Measurements from ENCODE around the gene RETREG3.
"Not testable (repeated sequence)": the region's sequence is repeated elsewhere in the genome, so short reads cannot be mapped to it uniquely, and the experiment has no call there.

The RETREG3 gene

DNA sequence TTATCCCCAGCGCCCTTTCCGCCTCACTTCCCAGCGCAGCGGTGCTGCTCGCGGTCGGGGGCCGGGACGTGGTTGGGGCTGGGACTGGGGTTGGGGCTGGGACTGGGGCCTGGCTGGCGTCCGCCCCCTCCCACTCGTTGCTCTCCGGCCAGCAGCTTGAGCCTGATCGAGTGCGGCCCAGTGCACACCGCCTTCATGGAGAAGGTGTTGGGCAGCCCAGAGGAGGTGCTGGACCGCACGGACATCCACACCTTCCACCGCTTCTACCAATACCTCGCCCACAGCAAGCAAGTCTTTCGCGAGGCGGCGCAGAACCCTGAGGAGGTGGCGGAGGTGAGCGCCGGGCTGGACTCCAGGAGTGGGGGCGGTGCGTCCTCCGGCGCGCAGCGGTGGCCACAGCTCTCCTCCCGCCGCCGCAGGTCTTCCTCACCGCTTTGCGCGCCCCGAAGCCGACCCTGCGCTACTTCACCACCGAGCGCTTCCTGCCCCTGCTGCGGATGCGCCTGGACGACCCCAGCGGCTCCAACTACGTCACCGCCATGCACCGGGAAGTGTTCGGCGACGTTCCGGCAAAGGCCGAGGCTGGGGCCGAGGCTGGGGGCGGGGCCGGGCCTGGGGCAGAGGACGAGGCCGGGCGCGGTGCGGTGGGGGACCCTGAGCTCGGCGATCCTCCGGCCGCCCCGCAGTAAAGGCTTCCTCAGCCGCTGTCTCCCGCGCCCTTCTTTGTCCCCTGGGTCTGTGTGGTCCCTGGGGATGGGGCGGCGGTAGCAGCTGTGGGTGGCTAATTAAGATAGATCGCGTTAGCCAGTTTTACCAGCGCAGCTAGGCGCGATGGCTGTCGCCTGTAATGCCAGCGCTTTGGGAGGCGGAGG, 54.7 kb downstream of the RETREG3 start:
- DNase-seq (ENCODE audit: low read depth in 2 of 3, low spot score in 2 of 3): peak in 1 of 3 experiments; percentile 69

DNA sequence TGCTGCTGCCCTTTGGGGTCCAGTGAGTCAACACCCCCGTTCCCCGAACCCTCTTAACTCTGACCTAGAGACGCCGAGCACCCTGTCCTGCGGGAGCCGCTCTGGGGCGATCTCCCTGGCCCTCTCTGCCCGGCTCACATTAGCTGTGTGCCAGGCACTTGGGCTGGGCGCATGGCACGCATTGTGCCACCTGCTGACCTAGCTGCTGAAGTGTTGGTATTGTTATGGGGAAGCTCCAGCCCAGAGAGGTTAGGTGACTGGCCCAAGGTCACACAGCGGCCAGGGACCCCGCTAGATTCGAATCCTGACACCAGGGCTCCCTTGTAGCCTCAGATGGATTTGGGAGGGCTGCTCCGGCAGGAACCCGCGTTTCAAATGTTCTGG, 55.3 kb downstream of the RETREG3 start:
- DNase-seq (ENCODE audit: low read depth in 2 of 3, low spot score in 2 of 3): no peak

DNA sequence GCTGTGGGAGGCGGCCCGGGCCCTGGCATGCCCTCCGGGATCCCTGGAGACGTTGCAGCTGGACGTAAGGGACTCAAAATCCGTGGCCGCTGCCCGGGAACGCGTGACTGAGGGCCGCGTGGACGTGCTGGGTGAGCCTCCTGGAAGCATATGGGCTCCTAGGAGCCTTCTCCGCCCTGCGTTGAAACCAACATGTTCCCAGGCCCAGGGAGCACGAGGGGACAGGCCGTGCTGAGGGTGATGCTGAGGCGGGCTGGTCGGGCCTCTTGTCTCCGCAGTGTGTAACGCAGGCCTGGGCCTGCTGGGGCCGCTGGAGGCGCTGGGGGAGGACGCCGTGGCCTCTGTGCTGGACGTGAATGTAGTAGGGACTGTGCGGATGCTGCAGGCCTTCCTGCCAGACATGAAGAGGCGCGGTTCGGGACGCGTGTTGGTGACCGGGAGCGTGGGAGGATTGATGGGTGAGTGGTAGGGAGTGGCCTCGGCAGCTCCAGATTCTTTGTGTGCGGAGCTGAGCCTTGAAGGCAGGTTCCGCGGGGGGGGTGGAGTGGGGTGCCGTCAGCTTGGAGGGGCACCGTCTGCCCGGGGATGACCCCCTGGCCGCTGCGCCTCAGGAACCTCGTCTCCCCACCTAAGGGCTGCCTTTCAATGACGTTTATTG, 55.9 kb downstream of the RETREG3 start:
- DNase-seq (ENCODE audit: low read depth in 2 of 3, low spot score in 2 of 3): no peak

DNA sequence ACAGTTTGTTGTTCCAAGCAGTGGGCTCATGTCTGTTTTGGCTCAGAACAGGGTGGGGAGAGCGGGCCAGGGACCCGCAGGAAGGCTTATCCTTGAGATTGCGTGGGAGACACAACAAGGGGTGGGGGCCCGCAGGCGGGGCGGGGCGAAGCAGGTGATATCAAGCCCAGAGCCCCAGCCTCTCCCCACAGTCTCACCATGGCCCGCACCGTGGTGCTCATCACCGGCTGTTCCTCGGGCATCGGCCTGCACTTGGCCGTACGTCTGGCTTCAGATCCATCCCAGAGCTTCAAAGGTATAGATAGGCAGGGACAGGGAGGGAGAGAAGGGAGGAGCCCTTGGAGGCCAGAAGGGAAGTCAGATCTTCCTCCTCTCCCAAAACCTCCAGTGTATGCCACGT, 56.4 kb downstream of the RETREG3 start, which contains the start of gene HSD17B1:
Gene HSD17B1 (plus strand): TSS at position 188 of the 400 bp plus-strand sequence. CDS start 11 bp downstream, at position 199.
- DNase-seq (ENCODE audit: low read depth in 2 of 3, low spot score in 2 of 3): not testable (repeated sequence)

DNA sequence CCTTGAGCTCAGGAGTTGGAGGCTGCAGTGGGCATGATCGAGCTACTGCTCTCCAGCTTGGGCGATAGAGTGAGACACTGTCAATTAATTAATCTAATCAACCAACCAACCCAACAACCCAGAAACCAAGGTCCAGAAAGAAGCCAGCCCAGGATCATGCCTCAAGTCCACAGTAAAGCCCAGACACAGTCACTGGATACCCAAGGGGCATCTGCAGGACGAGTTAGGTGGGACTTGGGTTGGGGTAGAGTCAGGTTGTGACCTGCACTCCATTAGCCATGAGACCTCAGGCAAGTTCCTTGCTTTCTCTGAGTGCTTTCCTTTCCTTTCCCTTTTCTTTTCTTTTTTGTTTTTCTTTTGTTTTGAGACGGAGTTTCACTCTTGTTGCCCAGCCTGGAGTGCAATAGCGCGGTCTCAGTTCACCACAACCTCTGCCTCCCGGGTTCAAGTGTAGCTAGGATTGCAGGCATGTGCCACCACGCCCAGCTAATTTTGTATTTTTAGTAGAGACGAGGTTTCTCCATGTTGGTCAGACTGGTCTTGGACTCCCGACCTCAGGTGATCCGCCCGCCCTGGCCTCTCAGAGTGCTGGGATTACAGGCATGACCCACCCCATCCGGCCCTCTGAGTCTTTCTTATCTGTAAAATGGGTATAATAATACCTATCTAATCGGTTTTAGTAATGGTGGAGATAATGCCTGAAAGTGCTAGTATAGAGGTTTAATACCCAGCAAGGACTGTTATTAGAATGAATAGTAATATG, 60.0 kb downstream of the RETREG3 start:
- DNase-seq (ENCODE audit: low read depth in 2 of 3, low spot score in 2 of 3): no peak

DNA sequence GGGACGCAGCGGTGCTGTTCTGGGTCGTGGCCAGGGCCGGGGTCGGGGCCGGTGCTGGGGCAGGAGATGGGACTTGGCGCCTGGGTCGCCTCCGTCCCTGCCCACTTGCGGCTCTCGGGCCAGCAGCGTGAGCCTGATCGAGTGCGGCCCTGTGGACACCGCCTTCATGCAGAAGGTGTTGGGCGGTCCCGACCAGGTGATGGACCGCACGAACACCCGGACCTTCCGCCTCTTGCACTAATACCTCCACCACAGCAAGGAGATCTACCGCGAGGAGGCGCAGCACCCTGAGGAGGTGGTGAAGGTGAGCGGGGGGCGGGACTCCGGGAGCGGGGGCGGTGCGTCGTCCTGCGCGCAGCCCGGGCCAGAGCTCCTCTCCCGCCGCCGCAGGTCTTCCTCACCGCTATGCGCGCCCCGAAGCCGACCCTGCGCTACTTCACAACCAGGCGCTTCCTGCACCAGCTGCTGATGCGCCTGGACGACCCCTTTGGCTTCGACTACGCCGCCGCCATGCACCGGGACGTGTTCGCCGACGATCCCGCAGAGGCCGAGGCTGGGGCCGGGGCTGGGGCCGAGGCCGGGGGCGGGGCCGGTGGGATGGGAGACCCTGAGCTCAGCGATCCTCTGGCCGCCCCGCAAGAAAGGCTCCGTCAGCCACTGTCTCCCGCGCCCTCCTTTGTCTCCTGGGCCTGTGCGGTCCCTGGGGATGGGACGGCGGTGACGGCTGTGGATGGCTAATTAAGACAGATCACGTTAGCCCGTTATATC, 60.9 kb downstream of the RETREG3 start:
- no peak for DNase-seq (ENCODE audit: low read depth in 2 of 3, low spot score in 2 of 3)

DNA sequence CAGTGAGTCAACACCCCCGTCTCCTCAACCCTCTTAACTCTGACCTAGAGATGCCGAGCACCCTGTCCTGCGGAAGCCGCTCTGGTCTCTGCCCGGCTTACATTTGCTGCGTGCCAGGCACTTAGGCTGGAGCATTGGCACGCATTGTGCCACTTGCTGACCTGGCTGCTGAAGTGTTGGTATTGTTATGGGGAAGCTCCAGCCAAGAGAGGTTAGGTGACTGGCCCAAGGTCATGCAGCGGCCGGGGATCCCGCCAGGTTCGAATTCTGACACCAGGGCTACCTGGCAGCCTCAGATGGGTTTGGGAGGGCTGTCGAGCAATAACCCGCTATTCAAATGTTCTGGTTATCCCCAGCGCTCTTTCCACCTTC, 61.5 kb downstream of the RETREG3 start:
- DNase-seq (ENCODE audit: low read depth in 2 of 3, low spot score in 2 of 3): no peak

DNA sequence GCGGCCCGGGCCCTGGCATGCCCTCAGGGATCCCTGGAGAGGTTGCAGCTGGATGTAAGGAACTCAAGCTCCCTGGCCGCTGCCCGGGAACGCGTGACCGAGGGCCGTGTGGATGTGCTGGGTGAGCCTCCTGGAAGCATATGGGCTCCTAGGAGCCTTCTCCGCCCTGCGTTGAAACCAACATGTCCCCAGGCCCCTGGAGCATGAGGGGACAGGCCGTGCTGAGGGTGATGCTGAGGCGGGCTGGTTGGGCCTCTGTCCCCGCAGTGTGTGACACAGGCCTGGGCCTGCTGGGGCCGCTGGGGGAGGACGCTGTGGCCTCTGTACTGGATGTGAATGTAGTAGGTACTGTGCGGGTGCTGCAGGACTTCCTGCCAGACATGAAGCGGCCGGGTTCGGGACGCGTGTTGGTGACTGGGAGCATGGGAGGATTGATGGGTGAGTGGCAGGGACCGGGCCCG, 62.1 kb downstream of the RETREG3 start:
- no peak for DNase-seq (ENCODE audit: low read depth in 2 of 3, low spot score in 2 of 3)

DNA sequence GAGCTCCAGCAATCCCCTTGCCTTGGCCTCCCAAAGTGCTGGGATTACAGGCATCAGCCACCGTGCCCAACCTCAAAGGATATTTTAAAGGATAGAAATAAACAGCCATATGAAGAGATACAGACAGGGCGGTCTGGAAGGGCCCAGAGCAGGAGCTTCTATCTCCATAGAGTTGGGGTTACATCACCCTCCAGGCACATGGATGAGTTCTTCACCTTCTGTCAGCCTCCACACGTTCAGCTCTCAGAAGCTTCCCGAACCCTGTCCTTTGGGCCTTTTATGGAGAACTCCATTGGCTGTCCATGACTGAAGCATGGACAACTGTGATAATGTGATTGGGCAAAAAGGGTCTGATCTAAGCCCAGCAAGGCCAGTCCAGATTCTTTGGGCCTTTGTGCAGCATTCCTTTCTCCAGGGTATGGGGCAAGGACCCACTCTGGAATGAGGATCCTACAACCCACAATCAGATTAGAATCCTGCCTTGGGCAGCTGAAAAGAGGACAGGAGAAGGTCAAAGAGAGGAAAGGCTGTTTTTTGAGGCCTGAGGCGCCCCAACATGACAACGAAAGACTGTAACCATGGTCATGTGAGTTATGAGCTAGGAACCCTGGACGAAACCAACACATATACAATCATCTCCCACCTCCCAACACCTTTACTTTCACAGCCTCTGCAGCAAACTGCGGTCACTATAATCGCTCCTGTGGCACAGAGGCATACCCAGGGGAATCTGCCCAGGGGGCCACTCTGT, 63.2 kb downstream of the RETREG3 start:
- not testable (repeated sequence) for DNase-seq (ENCODE audit: low read depth in 2 of 3, low spot score in 2 of 3)

DNA sequence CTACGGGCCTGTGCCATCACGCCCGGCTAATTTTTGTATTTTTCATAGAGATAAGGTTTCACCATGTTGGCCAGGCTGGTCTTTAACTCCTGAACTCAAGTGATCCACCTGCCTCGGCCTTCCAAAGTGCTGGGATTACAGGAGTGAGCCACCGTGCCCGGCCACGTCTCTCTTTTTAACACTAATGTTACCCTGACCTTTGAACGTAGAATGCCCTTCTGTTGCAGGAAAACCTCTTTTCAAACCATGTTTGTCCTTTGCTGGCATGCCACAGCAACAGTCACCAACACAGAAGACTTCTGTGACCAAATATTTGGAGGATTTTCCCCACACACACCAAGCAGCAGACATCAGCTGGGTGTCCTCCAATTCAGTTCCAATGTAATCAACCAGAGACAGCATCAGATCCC, 64.3 kb downstream of the RETREG3 start:
- no peak for DNase-seq (ENCODE audit: low read depth in 2 of 3, low spot score in 2 of 3)

DNA sequence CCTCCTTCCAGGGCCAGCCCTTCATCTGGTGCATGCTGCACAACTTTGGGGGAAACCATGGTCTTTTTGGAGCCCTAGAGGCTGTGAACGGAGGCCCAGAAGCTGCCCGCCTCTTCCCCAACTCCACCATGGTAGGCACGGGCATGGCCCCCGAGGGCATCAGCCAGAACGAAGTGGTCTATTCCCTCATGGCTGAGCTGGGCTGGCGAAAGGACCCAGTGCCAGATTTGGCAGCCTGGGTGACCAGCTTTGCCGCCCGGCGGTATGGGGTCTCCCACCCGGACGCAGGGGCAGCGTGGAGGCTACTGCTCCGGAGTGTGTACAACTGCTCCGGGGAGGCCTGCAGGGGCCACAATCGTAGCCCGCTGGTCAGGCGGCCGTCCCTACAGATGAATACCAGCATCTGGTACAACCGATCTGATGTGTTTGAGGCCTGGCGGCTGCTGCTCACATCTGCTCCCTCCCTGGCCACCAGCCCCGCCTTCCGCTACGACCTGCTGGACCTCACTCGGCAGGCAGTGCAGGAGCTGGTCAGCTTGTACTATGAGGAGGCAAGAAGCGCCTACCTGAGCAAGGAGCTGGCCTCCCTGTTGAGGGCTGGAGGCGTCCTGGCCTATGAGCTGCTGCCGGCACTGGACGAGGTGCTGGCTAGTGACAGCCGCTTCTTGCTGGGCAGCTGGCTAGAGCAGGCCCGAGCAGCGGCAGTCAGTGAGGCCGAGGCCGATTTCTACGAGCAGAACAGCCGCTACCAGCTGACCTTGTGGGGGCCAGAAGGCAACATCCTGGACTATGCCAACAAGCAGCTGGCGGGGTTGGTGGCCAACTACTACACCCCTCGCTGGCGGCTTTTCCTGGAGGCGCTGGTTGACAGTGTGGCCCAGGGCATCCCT, 65.7 kb downstream of the RETREG3 start:
- no peak for DNase-seq (ENCODE audit: low read depth in 2 of 3, low spot score in 2 of 3)

DNA sequence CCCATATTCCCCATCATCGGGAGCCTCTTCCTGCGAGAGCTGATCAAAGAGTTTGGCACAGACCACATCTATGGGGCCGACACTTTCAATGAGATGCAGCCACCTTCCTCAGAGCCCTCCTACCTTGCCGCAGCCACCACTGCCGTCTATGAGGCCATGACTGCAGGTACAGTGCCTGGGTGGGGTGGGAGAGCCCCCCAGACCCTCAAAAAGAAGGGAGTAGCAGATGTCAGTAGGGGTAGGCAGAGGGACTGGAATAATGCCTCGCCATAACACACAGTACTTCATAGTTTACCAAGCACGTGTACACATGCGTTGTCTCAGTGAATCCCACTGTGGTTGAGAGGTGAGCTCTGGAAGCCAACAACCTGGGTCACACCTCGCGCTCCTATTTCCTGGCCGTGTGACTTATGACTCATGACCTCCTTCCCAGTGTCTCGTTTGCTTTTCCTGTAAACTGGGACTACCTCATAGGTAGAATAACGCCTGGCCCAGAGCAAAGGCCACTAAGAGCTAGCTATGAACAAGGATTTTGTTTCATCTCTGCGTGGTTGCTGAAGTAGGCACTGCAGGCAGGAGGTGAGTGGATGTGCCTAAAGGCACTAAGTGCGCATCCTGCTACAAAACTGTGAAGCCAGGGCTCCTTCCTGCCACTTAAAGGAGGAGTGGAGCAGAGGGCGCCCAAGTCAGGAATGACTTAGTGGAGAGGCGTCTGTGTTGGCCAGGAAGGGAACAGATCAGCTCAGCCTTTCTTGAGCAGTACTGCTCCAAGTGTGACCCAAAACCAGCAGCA, 67.9 kb downstream of the RETREG3 start:
- DNase-seq (ENCODE audit: low read depth in 2 of 3, low spot score in 2 of 3): no peak

DNA sequence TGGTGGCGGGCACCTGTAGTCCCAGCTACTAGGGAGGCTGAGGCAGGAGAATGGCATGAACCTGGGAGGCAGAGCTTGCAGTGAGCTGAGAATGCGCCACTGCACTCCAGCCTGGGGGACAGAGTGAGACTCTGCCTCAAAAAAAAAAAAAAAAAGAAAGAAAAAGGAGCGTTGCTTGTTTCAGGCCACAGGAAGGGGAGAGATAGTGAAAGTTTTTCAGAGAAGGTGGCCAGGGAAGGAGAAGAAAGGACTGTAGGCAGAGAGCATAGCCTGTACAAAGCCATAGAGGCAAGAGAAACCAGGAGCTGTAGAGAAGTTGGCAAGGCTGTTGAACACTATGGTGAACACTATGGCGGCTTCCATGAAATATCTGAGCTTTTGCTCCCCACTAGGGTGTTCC, 68.6 kb downstream of the RETREG3 start:
- DNase-seq (ENCODE audit: low read depth in 2 of 3, low spot score in 2 of 3): not testable (repeated sequence)

DNA sequence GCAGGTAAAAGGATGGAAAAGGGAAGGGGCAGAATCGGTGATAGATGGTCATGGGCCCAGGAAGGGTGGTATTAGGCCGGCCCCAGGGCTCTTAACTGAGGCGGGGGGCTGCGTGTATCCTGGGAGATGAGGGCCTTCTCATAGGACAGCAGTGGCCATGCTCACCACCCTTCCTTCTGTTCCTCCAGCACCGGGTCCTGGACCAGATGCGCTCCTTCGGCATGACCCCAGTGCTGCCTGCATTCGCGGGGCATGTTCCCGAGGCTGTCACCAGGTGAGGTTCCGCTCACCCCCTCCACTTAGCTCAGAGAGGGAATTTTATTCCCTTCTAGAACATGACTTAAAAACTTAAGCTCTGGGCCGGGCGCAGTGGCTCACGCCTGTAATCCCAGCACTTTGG, 70.7 kb downstream of the RETREG3 start:
- no peak for DNase-seq (ENCODE audit: low read depth in 2 of 3, low spot score in 2 of 3)

DNA sequence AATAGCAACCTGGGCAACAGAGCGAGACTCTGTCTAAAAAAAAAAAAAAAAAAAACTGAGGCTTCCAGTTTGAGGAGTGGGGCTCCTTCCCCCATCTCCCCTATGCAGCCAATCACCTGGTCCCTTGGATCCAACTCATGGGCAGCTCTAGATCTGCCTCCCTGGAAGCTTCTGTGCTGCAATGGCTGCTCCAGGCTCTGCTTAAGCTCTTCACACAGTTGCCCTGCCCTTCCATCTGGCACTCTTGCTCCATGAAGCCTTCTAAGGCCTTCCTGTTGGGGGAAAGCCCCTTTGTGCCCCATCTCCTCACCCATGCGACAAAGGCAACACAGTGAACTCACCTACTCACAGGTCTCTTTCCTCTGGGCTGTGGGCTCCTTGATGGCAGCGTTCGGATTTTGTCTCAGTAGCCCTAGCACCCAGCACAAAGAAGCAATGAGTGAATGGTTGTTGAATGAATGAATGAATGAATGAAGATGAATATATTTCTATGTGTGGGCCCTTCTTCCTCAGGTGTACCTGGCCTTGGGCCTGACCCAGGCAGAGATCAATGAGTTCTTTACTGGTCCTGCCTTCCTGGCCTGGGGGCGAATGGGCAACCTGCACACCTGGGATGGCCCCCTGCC, 71.2 kb downstream of the RETREG3 start:
- DNase-seq (ENCODE audit: low read depth in 2 of 3, low spot score in 2 of 3): no peak

DNA sequence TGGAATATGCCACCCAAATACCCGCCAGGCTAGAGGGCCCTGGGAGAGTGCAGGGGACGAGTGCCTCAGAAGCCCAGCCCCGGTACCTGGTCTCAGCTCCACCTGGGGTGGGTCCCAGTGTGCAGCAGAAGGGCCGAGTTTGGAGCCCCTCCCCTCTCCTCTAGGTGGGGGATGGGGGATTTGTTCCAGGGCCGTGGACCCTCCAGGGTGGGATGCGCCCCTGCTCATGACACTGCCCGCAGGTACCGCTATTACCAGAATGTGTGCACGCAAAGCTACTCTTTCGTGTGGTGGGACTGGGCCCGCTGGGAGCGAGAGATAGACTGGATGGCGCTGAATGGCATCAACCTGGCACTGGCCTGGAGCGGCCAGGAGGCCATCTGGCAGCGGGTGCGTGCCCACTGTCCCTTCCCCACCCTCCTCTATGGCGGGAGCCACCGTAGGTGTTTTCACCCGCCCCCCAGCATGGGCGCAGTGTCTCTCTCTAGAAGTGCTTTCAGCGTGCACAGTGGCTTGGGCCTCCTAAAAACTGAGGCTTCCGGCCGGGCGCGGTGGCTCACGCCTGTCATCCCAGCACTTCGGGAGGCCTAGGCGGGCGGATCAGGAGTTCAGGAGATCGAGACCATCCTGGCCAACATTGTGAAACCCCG, 71.9 kb downstream of the RETREG3 start:
- no peak for DNase-seq (ENCODE audit: low read depth in 2 of 3, low spot score in 2 of 3)

DNA sequence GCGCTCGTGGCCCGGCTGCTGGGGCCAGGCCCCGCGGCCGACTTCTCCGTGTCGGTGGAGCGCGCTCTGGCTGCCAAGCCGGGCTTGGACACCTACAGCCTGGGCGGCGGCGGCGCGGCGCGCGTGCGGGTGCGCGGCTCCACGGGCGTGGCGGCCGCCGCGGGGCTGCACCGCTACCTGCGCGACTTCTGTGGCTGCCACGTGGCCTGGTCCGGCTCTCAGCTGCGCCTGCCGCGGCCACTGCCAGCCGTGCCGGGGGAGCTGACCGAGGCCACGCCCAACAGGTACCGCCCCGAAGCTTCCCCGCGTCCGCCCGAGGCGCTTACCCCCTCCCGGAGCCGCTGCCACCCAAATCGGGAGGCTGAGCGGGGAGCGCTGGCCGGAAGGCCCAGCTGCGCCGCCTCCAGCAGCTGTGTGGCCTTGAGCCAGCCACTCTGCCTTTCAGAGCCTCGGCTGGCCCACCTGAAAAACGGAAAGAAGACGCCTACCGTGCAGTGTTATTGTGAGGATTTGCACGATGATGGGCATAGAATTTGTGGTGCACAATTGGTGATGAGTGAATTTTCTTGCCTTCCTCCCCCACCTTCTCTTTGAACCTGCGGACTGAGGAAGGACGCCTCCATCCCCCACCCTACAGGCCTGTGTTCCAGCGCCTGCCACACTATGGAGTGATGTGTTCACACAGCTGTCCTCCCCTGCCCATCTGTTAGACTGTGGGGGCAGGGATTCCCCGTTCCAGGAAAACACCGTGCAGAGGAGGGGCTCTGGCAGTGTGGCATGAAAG, 72.6 kb downstream of the RETREG3 start:
- DNase-seq (ENCODE audit: low read depth in 2 of 3, low spot score in 2 of 3): peak; percentile 45 to 62 (median 60)
